Sigmoid colon (tissue), 7 donors: ENCODE measurements around the gene NLRX1. TPM values are rescaled to one million over a fixed set of nuclear protein-coding genes. Genes with fewer than 3 reads are reported as not detected.

Experiments
- DNase-seq: peaks from one replicate; pipeline ENCODE4 v3.0.0-alpha.2; 2019
- H3K27ac ChIP-seq, 4 donors: fragments of 200-600 bp; sonication (generic); one replicate each; pipeline ENCODE4 v1.5.1; 2016 to 2019; ENCODE audit warnings: mild to moderate bottlenecking in 1 of 4
- H3K27me3 ChIP-seq, 3 donors: fragments of 200-600 bp; sonication (generic); one replicate each; pipeline ENCODE4 v1.5.1; 2019; ENCODE audit warnings: mild to moderate bottlenecking in 1 of 3
- H3K36me3 ChIP-seq, 4 donors: fragments of 200-600 bp; sonication (generic); one replicate each; pipeline ENCODE4 v1.5.1; 2016 to 2019
- H3K4me1 ChIP-seq, 4 donors: fragments of 200-600 bp; sonication (generic); one replicate each; pipeline ENCODE4 v1.5.1; 2017 to 2019
- H3K4me3 ChIP-seq, 4 donors: fragments of 200-600 bp; sonication (generic); one replicate each; pipeline ENCODE4 v1.5.1; 2017 to 2019; ENCODE audit warnings: mild to moderate bottlenecking in 2 of 4, moderate library complexity in 1 of 4
- H3K9me3 ChIP-seq, 4 donors: fragments of 200-600 bp in 3 of 4; sonication (generic) in 3 of 4; one replicate each; pipeline versions ENCODE4 v1.5.1 to v1.6.1; 2013 to 2019
- EP300 ChIP-seq, 4 donors: sonication (generic); formaldehyde crosslinking; IDR thresholded peaks; one replicate each; pipeline ENCODE4 v1.6.1; 2017; ENCODE audit warnings: antibody characterized with exemption in 4 of 4
- POLR2A ChIP-seq, 2 donors: fragments of 450-650 bp; IDR thresholded peaks; one replicate each; pipeline ENCODE4 v1.6.1; 2016; ENCODE audit warnings: antibody characterized with exemption in 2 of 2, mild to moderate bottlenecking in 2 of 2, moderate library complexity in 2 of 2
- POLR2AphosphoS5 ChIP-seq, 4 donors: sonication (generic); formaldehyde crosslinking; IDR thresholded peaks; one replicate each; pipeline ENCODE4 v1.6.1; 2017; ENCODE audit warnings: antibody characterized with exemption in 4 of 4
- WGBS, 2 donors: extraction: QIAGEN DNeasy Blood & Tissue Kit; methylation state at CpG; one replicate each; pipeline ENCODE4 v1.1.7; 2013; 5-methylcytosine and 5-hydroxymethylcytosine counted together
- intact Hi-C: fragments of 100-400 bp; cut with DNase I; formaldehyde crosslinking; loops from one replicate; pipeline ENCODE4 v1.15.1; 2023
- polyA plus RNA-seq, 3 donors: library from polyadenylated mRNA; stranded (reverse); fragments of 200-250 nt; gene quantifications; one replicate each; pipeline ENCODE4 v1.2.3, GENCODE V29; 2013
- total RNA-seq, 4 donors: library from RNA; depleted of rRNA; stranded (reverse); fragments of >200 nt; gene quantifications; one replicate each; pipeline ENCODE4 v1.1.0, GENCODE V29; 2016
- TF ChIP-seq, protein P1 (sequence below), 4 experiments: fragments of 450-650 bp in 3 of 4; fragments of 200-600 bp in 1 of 4; IDR thresholded peaks; one replicate each; pipeline ENCODE4 v1.5.1; 2016 to 2019; ENCODE audit warnings: antibody characterized with exemption in 4 of 4, mild to moderate bottlenecking in 3 of 4, moderate library complexity in 2 of 4
- donor health status: healthy with polysubstance abuse.
- donor health status: Bipolar disorder and iron deficiency.
- donor health status: healthy.

NLRX1 gene
- total and polyA plus RNA-seq, 7 donors = 3.9 to 21.9 (median 10.7) TPM

DNA sequence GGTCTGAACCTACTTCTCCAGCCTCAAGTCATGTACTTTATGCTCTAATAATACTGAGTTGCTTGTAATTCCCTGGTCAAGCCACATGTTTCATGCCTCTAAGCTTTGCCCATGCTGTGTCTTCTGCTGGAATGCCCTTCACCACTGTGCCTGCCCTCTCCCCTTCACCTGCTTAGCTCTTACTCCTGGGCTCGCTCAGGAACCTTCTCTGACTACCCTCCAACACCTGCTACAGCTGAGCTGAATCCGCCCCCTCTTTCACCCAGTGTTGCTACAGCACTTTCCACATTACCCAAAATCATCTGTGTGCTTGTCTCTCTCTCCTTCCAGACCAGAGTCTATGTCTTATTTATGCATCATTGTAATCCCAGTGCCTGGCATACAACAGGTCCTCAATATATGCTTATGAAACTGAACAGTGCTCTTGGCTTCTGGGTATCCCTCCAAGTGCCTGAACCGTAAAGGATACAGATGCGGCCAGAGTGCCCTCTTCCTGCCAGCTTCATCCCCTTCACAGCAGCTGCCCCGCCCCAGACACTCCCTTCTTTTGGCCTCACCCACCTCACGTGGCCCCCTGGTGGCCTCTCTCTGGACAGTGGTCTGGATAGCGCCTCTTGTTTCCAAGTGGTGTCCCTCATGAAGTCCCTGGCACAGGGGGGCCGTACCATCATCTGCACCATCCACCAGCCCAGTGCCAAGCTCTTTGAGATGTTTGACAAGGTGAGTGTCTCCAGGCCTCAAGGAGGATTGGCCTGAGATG, 12.6 kb upstream of the NLRX1 start:
- Histone ChIP-seq H3K36me3 (no peaks in the 10 kb centered on the region), H3K4me3 (no peak overlapping the region), H3K27me3 (no peaks in the 10 kb centered on the region), H3K27ac (no peak overlapping the region), H3K4me1 (no peaks in the 10 kb centered on the region), H3K9me3 (no peaks in the 10 kb centered on the region)
- 28 to 45% methylated on average over 8 of the region's 8 CpGs for WGBS, 2 donors
- intact Hi-C loops = no loop called here
- TF ChIP-seq, protein P1, sequence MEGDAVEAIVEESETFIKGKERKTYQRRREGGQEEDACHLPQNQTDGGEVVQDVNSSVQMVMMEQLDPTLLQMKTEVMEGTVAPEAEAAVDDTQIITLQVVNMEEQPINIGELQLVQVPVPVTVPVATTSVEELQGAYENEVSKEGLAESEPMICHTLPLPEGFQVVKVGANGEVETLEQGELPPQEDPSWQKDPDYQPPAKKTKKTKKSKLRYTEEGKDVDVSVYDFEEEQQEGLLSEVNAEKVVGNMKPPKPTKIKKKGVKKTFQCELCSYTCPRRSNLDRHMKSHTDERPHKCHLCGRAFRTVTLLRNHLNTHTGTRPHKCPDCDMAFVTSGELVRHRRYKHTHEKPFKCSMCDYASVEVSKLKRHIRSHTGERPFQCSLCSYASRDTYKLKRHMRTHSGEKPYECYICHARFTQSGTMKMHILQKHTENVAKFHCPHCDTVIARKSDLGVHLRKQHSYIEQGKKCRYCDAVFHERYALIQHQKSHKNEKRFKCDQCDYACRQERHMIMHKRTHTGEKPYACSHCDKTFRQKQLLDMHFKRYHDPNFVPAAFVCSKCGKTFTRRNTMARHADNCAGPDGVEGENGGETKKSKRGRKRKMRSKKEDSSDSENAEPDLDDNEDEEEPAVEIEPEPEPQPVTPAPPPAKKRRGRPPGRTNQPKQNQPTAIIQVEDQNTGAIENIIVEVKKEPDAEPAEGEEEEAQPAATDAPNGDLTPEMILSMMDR (IDR thresholded peaks at IDR 0.05) = no peak
- TF ChIP-seq POLR2AphosphoS5 (IDR thresholded peaks at IDR 0.05) = no peak
- TF ChIP-seq POLR2A (IDR thresholded peaks at IDR 0.05) = no peak
- no peak for DNase-seq

DNA sequence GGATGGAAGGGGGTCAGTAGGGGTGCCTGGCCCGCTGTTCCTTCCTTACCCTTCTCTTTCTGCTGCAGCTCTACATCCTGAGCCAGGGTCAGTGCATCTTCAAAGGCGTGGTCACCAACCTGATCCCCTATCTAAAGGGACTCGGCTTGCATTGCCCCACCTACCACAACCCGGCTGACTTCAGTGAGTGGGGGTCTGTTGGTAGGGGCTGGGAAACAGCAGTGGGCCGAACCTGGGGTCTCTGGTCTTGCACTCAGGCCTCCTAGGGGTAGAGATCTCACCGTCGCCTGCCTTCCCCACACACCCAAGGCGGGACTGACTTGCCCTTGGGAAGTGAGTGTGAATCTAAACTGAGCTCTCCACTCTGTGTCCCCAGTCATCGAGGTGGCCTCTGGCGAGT, 12.0 kb upstream of the NLRX1 start:
- 74 to 87% methylated on average over 10 of the region's 10 CpGs for WGBS, 2 donors
- DNase-seq = no peak
- Histone ChIP-seq H3K9me3 (no peaks in the 10 kb centered on the region), H3K4me1 (no peaks in the 10 kb centered on the region), H3K27ac (no peak overlapping the region), H3K36me3 (no peaks in the 10 kb centered on the region), H3K27me3 (no peaks in the 10 kb centered on the region), H3K4me3 (no peak overlapping the region)
- intact Hi-C loops = no loop called here
- TF ChIP-seq POLR2AphosphoS5 (IDR thresholded peaks at IDR 0.05) (no peak), POLR2A (IDR thresholded peaks at IDR 0.05) (no peak), EP300 (IDR thresholded peaks at IDR 0.05) (no peak)
- TF ChIP-seq, protein P1 (IDR thresholded peaks at IDR 0.05) = no peak

GRCh38 chr11:119157063-119157462, 11.5 kb upstream of the NLRX1 start:
- Histone ChIP-seq H3K36me3 (no peaks in the 10 kb centered on the region), H3K4me1 (no peaks in the 10 kb centered on the region), H3K4me3 (no peak overlapping the region), H3K9me3 (no peaks in the 10 kb centered on the region), H3K27me3 (no peaks in the 10 kb centered on the region), H3K27ac (no peak overlapping the region)
- WGBS, 2 donors = 29 to 62% methylated on average over 3 of the region's 3 CpGs
- TF ChIP-seq POLR2A (IDR thresholded peaks at IDR 0.05) = no peak
- TF ChIP-seq, protein P1 (IDR thresholded peaks at IDR 0.05) = no peak
- no peak for TF ChIP-seq EP300 (IDR thresholded peaks at IDR 0.05)
- no peak for TF ChIP-seq POLR2AphosphoS5 (IDR thresholded peaks at IDR 0.05)
- DNase-seq = no peak
- intact Hi-C loops = no loop called here

DNA sequence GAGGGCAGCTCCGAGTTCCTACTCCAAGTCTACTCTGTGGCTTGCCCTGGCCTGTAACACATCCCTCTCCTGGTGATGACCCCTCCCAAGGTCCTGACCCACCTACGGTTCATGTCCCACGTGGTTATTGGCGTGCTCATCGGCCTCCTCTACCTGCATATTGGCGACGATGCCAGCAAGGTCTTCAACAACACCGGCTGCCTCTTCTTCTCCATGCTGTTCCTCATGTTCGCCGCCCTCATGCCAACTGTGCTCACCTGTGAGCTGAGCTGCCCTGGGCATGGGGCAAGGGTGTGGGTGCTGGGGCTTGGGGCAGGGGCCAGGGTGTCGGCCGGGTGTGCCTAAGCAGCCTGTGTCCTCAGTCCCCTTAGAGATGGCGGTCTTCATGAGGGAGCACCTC, 10.1 kb upstream of the NLRX1 start:
- Histone ChIP-seq H3K4me1 (no peaks in the 10 kb centered on the region), H3K27me3 (no peaks in the 10 kb centered on the region), H3K4me3 (no peak overlapping the region), H3K27ac (no peak overlapping the region), H3K9me3 (no peaks in the 10 kb centered on the region), H3K36me3 (no peaks in the 10 kb centered on the region)
- 92 to 93% methylated on average over 13 of the region's 13 CpGs for WGBS, 2 donors
- intact Hi-C loops = no loop called here
- no peak for DNase-seq
- TF ChIP-seq, protein P1 (IDR thresholded peaks at IDR 0.05) = no peak
- TF ChIP-seq EP300 (IDR thresholded peaks at IDR 0.05) (no peak), POLR2AphosphoS5 (IDR thresholded peaks at IDR 0.05) (no peak), POLR2A (IDR thresholded peaks at IDR 0.05) (no peak)

DNA sequence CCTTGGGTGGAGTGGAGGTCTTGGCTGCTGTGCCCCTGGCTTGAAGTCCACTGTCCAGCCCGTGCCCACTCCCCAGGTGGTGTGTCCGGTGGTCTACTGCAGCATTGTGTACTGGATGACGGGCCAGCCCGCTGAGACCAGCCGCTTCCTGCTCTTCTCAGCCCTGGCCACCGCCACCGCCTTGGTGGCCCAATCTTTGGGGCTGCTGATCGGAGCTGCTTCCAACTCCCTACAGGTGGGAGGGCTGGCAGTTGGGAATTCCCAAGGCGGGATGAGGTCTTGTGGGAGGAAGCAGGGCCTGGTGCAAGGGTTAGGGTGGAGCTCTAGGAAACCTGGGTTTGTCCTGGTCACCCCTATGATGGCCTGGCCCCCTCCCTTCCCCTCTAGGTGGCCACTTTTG, 8.4 kb upstream of the NLRX1 start:
- intact Hi-C loops = no loop called here
- Histone ChIP-seq H3K36me3 (no peaks in the 10 kb centered on the region), H3K27ac (no peak overlapping the region), H3K27me3 (no peaks in the 10 kb centered on the region), H3K4me1 (no peaks in the 10 kb centered on the region), H3K9me3 (no peaks in the 10 kb centered on the region), H3K4me3 (no peak overlapping the region)
- no peak for DNase-seq
- 93 to 94% methylated on average over 9 of the region's 9 CpGs for WGBS, 2 donors
- TF ChIP-seq EP300 (IDR thresholded peaks at IDR 0.05) (no peak), POLR2A (IDR thresholded peaks at IDR 0.05) (no peak), POLR2AphosphoS5 (IDR thresholded peaks at IDR 0.05) (no peak)
- TF ChIP-seq, protein P1 (IDR thresholded peaks at IDR 0.05) = no peak
